ENCODE data around the gene C9. TPM values are rescaled to one million over a fixed set of nuclear protein-coding genes. Genes with fewer than 3 reads are reported as not detected.

The C9 gene
- total and polyA plus RNA-seq, 2 of the 4 experiments (the other 2 are of a cell fraction): not detected

DNA sequence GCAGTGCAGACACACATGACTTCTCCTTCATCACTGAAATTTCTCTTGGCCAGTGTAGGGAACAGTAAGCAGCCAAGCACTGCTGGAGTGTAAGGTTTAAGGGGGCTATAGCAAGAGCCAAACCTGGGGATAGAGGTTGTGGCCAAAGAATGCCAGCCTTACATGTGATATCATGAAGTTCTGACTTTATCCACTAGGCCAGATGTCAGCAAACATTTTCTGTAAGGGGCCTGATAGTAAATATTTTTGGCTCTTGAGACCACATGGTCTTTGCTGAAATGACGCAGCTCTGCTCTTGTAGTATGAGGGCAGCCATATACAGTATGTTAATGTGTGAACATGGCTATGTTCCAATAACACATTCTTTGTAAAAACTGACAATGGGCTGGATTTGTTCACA is 115.2 kb downstream of the C9 start:
- Histone ChIP-seq H4K8ac (ENCODE audit: low read depth in 2 of 2, low read length in 2 of 2) (no peak overlapping the region), H4K20me1 (ENCODE audit: insufficient read depth, low read length) (no peaks in the 10 kb centered on the region), H2AK5ac (ENCODE audit: low read depth, low read length) (no peak overlapping the region), H3K18ac (ENCODE audit: low read depth, low read length) (no peak overlapping the region), H3K23ac (ENCODE audit: low read depth, low read length) (no peak overlapping the region), H3K4ac (ENCODE audit: low read depth, low read length) (no peak overlapping the region), H3K36me3 (ENCODE audit: control insufficient read depth, insufficient read depth, low read length) (no peaks in the 10 kb centered on the region), H2BK15ac (ENCODE audit: low read depth, low read length) (no peak overlapping the region), H2AFZ (replicated peaks; ENCODE audit: low read length, poor library complexity) (no peak overlapping the region), H2AK9ac (replicated peaks; ENCODE audit: low read depth, low read length, poor library complexity) (no peak overlapping the region), H3K4me3 (ENCODE audit: insufficient read depth, low read depth, low read length) (no peak overlapping the region), H4K5ac (ENCODE audit: low read depth, low read length) (no peak overlapping the region), H3K9me3 (ENCODE audit: control insufficient read depth, insufficient read depth, low read length) (no peaks in the 10 kb centered on the region), H3K4me1 (ENCODE audit: control insufficient read depth, insufficient read depth, low read length) (no peaks in the 10 kb centered on the region), H3K14ac (replicated peaks; ENCODE audit: low read depth, low read length) (no peak overlapping the region), H2BK20ac (ENCODE audit: low read depth, low read length) (no peak overlapping the region), H3K79me1 (ENCODE audit: low read depth in 1 of 2, low read length in 2 of 2) (no peaks in the 10 kb centered on the region), H3K9ac (ENCODE audit: low read depth, low read length) (no peak overlapping the region), H3K27me3 (ENCODE audit: control insufficient read depth, insufficient read depth, low read length) (no peaks in the 10 kb centered on the region; the same call in none of the 2 replicates), H3K9me1 (ENCODE audit: insufficient read depth, low read length) (no peaks in the 10 kb centered on the region), H2BK120ac (ENCODE audit: low read depth, low read length) (no peak overlapping the region), H3K56ac (ENCODE audit: extremely low read depth, insufficient read depth, low read length) (no peak overlapping the region), H4K91ac (ENCODE audit: insufficient read depth, low read depth, low read length) (no peak overlapping the region), H3K27ac (ENCODE audit: insufficient read depth, low read length) (no peak overlapping the region), H3K4me2 (ENCODE audit: low read depth, low read length) (no peak overlapping the region), H2BK5ac (ENCODE audit: low read depth, low read length, poor library complexity, severe bottlenecking) (no peak overlapping the region)
- no TSS peak for BruUV-seq (replicated peaks)
- 100% methylated on average over 1 of the region's 1 CpG; no CpG with 5 or more reads in 1 of the 2 experiments for WGBS, 2 experiments (ENCODE audit: extremely low coverage in 2 of 2, insufficient read length in 1 of 2)
- ATAC-seq (ENCODE audit: low read depth): no peak
- in situ Hi-C loops (cut with MboI; ENCODE audit: low sequenced_read_pairs) (no loop called here), intact Hi-C loops (cut with micrococcal nuclease) (no loop called here), dilution Hi-C loops (cut with HindIII; ENCODE audit: low sequenced_read_pairs, unreplicated experiment) (no loop called here)
- CTCF ChIA-PET: no interaction called here
- DNase-seq: no peak
- POLR2A ChIA-PET (ENCODE audit: unreplicated experiment): no interaction called here
- TF ChIP-seq POLR2A (IDR thresholded peaks at IDR 0.05; ENCODE audit: low read depth, low read length) (no peak), SMC3 (IDR thresholded peaks at IDR 0.05; ENCODE audit: low read depth, low read length) (no peak)
